Raji (cell line): ENCODE data around the gene CDCA3.

Experiments
- POLR2A ChIP-seq: IDR thresholded peaks from 2 replicates; pipeline ENCODE4 v1.6.1; 2011; ENCODE audit warnings: low read depth, low read length, control low read depth; ENCODE audit not compliant: insufficient read depth

The CDCA3 gene

DNA sequence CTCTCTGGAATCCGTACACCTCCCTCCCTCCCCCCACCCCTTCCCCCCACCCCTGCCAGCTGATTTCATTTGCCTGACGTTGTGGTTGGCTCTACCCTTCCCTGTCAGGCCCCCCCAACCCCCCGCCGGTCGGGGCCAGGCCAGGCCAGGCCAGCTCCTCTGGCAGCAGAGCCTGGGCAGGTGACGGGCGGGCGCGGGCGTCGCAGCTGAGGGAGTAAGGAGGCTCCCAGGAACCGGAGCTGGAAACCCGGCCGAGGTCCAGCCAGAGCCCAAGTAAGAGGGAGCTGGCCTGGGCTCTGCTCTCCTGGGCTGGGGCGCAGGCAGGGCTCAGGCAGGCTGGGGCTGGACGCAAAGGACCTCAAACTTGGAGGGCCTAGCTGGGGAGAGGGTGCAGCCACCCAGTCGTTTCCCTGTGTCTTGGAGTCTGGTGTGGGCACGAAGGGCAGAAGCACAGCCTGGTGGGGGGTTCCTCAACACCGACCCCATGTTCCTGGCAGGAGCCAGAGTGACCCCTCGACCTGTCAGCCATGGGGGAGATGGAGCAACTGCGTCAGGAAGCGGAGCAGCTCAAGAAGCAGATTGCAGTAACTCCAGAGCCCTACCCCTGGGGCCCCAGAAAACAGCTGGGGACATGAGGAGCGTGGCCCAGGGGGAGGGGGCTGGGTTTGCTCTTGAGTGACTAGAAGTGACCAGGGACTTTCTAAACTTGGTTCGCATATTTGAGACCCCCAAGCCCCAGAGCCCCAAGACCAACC, 10.1 kb downstream of the CDCA3 start, which contains the start of gene GNB3:
TSS of gene GNB3 (plus strand) at position 165 of the 755 bp plus-strand sequence. CDS start at position 528, 363 bp downstream.
- TF ChIP-seq POLR2A, result no peak

- TF ChIP-seq POLR2A, result no peak
Measured at GRCh38 chr12:6840330-6840729, 10.8 kb downstream of the CDCA3 start.

GRCh38 chr12:6839482-6840201, 11.4 kb downstream of the CDCA3 start:
- peak; percentile 92 for TF ChIP-seq POLR2A

GRCh38 chr12:6838854-6839253, 12.2 kb downstream of the CDCA3 start:
- TF ChIP-seq POLR2A, result no peak

DNA sequence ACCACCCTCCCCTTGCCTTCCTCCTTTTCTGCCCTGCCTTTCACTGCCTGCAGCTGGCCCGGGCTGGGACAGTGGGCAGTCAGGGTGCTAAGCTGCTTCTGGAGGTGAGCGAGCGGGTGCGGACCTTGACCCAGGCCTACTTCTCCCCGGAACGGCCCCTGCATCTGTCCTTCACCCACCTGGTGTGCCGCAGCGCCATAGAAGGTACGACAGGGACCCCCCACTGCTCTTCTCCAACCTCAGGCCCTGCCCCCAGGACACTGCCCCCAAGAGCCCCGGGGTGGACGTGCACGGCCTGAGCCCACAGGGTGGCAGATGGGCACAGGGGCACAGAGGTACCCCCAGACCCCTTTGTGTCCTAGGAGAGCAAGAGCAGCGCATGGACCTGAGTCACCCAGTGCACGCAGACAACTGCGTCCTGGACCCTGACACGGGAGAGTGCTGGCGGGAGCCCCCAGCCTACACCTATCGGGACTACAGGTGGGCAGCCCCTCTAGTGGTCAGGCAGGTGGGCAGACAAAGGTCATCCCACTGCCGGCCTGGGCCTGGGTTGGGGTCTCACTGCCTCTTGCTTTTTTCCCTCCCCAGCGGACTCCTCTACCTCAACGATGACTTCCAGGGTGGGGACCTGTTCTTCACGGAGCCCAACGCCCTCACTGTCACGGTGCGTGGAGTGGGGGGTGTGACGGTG, 13.6 kb downstream of the CDCA3 start:
- no peak for TF ChIP-seq POLR2A

- TF ChIP-seq POLR2A, result no peak
Measured at GRCh38 chr12:6836851-6837250, 14.2 kb downstream of the CDCA3 start.

DNA sequence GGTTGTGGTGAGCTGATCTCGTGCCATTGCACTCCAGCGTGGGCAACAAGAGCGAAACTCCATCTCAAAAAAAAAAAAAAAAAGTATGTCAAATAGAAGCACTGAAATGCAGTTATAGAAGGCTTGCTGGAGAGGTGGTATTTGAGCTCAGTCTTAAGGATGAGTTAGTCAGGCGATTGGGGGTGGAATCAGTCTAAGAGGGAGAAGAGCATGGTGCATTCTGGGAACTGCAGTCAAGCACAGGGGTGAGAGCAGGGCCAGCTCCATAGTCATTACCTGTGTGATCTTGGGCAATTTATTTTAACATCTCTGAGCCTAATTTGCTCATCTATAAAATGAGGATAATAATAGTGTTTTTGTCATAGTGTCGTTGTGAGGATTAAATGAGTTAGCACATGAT, 16.2 kb downstream of the CDCA3 start:
- no peak for TF ChIP-seq POLR2A

- TF ChIP-seq POLR2A, result no peak
Measured at GRCh38 chr12:6834254-6834653, 16.8 kb downstream of the CDCA3 start.

- TF ChIP-seq POLR2A, result no peak
Measured at GRCh38 chr12:6833189-6833890, 17.7 kb downstream of the CDCA3 start.

GRCh38 chr12:6832125-6832524, 19.0 kb downstream of the CDCA3 start:
- TF ChIP-seq POLR2A, result no peak

DNA sequence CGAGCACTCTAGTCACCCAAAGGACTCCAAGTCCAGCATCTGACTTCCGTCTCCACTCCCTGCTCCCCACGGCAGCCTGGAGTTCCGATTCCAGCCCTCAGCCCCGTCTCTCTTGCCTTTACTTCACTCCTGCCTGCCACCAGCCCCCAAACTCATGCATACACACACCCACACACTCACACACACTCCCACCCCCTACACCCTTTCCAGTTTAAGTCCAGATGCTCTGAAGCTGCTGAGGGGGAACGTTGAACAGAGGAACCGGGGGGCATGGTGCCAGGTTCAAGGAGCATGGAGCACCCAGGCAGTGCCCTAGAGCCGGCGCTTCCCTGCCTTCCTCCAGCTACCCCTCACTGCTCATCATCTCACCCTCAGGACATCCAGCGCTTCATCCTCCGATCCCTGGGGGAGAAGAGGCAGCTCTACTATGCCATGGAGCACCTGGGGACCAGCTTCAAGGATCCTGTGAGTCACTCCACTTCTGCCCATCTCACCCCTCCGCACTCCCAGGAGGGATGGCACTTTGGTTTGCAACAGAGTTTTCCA, 19.6 kb downstream of the CDCA3 start:
- no peak for TF ChIP-seq POLR2A

DNA sequence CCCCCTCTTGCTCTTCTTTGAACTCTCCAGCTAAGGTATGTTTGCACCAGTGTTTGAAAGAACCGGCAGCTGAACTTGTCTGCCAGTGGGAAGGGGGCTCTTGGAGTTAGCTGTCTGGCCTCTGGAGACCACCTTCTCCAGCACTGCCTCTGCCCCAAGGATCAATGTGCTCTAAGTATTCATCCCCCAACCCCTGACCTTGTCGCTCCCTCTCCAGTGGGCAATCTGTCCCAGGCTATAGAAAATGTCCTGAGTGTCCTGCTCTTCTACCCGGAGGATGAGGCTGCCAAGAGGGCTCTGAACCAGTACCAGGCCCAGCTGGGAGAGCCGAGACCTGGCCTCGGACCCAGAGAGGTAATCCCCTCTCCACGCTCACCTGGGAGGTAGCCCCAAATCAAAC, 20.1 kb downstream of the CDCA3 start:
- TF ChIP-seq POLR2A, result no peak

DNA sequence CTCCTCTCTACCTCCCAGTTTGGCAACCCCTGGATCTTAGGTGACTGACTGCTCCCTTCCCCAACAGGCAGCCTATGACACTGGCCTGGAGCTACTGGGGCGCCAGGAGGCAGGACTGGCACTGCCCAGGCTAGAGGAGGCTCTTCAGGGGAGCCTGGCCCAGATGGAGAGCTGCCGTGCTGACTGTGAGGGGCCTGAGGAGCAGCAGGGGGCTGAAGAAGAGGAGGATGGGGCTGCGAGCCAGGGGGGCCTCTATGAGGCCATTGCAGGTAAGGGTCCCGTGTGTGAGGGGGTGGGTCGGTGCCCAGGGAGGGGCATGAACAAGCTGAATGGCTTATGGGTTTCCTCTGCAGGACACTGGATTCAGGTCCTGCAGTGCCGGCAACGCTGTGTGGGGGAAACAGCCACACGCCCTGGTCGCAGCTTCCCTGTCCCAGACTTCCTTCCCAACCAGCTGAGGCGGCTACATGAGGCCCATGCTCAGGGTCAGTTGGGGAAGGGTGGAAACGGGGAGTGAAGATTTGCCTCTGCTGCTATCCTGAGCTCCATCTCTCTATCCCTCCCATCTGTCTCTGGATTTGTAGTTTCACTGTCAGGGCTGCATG, 20.7 kb downstream of the CDCA3 start:
- no peak for TF ChIP-seq POLR2A

DNA sequence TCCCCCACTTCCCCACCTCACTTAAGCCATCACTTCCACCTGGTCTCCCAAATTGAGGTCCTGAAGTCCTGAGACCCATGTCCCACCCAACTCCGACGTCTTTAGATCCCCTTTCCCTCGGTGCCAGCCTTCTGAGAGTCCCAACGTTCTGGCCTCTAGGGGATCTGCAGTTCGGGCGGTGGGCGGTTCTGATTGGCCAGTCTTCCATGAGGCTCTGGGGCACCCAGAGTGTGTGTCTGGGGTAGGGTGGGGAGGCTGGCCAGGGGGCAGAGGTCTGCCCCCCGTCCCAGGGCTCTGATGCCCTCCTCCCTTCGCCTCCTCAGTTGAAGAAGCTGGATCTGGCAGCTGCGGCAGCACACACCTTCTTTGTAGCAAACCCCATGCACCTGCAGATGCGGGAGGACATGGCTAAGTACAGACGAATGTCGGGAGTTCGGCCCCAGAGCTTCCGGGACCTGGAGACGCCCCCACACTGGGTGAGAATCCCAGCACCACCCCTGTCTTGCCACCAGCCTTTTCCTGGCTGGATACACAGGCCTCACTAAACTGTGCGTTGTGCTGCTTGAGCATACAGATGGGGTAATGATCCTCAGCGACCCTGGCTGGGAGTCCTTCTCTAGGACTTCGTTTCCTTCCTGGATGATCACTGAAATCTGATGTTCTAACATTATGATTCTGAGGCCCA, 21.4 kb downstream of the CDCA3 start:
- no peak for TF ChIP-seq POLR2A
